ENCODE data around the gene PRDM16. TPM values are rescaled to one million over a fixed set of nuclear protein-coding genes. Genes with fewer than 3 reads are reported as not detected.

PRDM16 gene
- total RNA-seq, 1 experiment from 2014 or later: not detected

DNA sequence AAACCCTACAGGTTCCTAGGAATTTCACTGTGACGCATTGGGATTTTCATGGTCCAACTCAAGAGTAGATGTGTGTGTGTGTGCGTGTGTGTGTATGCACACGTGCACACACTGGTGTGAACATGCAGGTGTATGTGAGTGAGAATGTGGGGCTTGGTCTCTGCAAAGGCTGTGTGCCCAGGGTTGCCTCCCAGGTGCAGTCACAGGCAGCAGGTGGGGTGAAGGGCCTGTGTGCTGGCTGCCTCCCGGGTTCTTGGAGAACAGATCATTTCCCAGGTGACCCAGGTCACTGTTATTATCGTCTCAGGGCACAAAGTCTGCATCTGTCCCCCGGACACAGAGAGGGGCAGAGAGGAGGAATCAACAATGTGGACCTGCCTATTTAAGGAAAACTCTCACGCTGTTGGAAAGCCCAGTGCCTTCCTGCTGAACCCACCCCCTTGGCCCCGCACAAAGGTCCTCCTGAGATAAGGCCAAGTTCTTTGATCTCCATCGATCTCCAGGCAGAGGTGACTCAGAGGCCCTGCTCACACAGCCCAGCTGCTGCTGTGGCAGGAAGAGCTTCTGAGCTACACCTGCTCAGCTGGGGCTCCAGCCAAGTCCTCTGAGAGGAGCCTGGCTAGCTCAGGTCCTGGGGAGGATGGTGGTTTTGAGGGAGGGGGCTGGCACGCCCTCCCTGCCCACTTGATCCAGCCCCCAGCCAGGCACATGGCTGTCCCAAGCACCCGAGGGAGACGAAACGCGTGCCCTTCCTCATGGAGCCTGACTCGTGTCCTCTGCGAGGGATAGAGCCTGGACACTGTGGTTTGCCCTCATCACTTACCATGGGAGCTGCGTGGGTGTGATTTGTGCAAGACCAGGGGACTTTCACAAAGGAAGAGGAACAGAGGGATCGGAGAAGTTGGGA, 251.5 kb downstream of the PRDM16 start:
- peak; percentile 25 for DNase-seq (ENCODE audit: low read depth)

DNA sequence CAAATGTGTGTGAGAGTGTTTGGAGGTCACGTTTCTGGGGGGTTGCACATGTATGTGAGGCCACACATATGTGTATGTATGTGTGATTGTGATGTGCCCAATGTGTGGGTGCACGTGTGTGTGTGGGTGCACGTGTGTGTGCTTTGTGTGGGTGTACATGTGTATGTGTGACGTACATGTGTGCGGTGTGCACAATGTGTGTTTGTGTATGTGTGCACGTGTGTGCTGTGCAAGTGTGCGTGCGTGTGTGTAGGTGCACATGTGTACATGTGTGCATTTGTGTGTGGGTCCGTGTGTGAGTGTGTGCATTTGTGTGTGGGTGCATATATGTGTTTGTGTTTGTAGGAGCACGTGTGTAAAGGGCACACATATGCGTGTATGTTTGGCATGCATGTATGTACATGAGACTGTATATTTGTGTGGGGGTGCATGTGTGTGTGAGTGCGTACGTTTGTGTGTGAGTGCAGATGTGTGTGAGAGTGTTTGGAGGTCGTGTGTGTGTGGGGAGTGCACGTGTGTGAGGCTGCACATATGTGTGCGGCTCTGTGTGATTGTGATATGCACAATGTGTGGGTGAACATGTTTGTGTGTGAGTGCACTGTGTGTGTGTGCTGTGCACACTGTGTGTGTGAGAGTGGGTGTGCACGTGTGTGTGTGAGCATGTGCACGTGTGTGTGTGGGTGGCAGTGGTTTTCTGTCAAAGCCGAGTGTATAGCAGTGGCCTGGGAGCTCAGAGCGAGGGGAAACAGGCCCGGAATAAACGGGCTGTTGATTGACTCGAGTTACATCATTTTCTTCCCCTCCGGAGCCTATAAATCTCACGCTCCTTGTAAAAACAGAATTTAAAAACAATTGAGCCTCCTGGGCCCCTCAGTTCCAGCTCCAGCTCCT, 252.8 kb downstream of the PRDM16 start:
- DNase-seq (ENCODE audit: low read depth): no peak

- no peak for DNase-seq (ENCODE audit: low read depth)
Measured at GRCh38 chr1:3322450-3323020, 253.5 kb downstream of the PRDM16 start.

- no peak for DNase-seq (ENCODE audit: low read depth)
Measured at GRCh38 chr1:3323021-3323795, 254.2 kb downstream of the PRDM16 start.

GRCh38 chr1:3323796-3324703, 255.0 kb downstream of the PRDM16 start:
- DNase-seq (ENCODE audit: low read depth): no peak

DNA sequence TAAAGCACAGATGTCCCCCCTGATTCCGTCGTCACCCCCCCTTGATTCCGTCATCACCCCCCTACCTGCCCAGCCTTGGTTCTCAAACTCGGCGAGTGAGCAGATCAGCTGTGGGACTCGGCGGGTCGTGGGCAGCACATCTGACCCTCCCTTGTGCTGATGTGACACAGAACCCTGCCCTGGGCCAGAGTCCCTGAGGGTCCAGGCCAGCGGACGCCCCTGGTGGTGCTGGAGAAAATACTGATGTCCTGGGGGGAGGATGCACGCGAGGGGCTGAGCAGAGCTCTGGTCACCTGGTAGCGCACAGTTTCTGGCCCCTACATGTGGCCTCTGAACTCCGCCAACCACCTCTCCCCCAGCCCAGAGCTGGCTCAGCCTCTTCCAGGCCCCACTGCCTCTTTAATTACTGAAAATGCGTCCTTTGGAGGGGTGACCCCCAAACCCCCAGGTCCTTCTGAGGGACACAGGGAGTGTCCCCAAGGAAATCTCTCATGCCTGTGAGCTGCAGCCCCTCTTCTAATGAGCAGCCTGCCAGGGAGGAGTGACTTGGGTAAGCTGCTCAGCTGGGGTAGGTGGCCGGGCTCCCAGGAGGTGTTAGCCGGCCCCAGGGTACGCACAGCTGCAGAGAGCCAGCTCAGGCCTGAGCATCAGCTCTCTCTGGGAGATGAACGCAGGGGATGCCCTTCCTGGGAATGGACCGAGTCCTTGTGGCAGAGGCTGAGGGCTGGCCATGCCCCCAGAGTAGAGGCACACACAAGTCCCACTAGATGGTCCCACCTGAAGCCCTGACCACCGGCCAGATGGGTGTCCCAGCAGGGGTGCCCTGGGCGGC, 255.9 kb downstream of the PRDM16 start:
- no peak for DNase-seq (ENCODE audit: low read depth)

DNA sequence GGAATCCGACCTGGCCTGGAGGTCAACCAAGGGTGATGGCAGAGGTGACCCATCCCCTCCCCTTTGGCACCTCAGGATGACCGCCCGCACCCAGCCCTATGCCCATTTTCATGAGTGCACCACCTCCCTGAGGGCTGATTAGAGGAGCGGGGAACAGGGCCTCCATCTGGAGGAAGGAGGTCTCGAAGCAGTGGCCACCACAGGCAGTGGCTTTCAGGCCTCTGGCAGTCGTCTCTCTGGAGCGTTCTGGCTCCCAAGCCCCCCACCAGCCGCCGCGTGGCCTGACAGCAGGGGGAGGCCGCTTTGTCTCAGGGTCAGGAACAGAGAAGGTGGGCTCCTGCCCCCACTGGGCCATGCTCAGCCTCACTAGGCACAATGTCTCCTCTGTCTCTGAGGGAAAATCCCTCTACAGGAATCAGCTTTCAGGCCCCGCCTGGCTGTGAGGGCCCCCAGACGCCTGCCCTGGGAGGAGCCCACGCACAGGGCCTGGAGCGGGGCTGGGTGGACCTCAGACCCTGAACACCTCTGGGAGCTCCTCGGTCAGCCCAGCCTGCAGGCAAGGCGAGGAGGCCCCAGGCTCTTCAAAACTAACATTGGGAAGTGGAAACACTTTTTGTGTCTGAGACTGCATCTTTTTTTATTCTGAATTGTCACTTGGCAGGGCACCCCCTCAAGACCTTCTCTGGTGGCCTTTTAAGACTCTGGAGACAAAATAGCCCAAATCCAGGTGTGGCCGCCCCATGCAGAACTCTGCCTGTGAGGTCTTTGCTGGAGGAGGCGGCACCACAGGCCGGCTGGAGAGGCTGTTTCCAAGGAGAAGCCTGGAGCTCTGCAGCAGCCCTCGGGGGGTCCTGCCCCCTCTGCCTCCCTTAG, 257.7 kb downstream of the PRDM16 start:
- DNase-seq (ENCODE audit: low read depth): no peak

DNA sequence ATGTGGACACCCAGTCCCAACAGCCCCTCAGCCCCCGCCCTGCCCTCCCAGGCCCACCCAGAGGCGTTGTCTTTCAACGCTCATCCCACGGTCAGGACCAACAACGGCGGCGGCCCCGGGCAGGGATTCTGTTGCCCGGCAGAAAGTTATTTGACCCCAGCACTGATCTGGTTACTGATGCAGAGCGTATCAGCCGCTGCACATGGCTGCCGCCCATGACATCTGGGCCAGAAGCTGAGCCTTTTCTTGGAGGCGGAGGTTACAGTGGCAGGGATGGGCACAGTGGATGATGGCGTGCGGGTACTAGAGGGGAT, 258.3 kb downstream of the PRDM16 start:
- DNase-seq (ENCODE audit: low read depth): no peak

- DNase-seq (ENCODE audit: low read depth): no peak
Measured at GRCh38 chr1:3327936-3328590, 259.1 kb downstream of the PRDM16 start.

GRCh38 chr1:3329640-3330281, 260.8 kb downstream of the PRDM16 start:
- DNase-seq (ENCODE audit: low read depth): no peak

GRCh38 chr1:3330771-3331245, 261.8 kb downstream of the PRDM16 start:
- no peak for DNase-seq (ENCODE audit: low read depth)

- DNase-seq (ENCODE audit: low read depth): no peak
Measured at GRCh38 chr1:3331564-3331963, 262.6 kb downstream of the PRDM16 start.

DNA sequence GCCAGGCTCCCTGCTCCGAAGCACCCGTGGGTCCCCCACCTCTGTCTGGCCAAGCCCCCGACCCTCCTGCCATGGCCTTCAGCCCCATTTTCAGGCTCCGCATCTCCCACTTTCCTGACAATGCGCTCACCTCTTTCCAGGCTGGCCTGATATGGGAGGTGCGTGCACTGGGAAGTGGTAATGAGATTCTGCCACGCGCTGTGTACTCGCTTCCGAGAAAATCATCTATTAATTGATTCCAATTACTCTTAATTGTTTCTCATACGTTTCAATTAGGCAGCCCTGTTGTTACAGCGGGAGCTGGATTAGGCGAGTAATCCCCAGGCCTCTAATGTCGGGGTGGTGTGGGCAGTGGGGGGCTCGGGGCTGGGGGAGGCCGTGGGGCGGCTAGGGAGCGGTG, 263.0 kb downstream of the PRDM16 start:
- DNase-seq (ENCODE audit: low read depth): no peak

GRCh38 chr1:3332662-3333061, 263.7 kb downstream of the PRDM16 start:
- DNase-seq (ENCODE audit: low read depth): no peak

GRCh38 chr1:3333903-3334302, 264.9 kb downstream of the PRDM16 start:
- no peak for DNase-seq (ENCODE audit: low read depth)

DNA sequence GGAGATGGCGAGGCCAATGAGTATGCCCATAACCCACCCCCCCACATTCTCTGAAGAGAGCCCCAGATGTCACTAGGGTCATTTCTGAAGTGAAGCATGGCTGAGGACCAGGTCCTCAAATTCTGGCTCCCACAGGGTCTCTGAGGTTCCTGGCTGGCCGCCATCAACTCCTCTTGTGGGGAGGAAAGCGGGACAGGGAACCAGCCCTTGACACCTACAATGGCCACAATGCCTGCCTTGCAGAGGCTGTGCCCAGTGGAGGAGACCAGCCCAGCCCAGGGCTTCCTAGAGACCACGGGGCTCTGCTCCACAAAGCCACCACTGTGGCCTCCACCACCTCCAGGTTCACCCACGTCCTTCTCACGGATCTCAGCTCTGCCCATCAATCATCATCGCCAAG, 265.4 kb downstream of the PRDM16 start:
- no peak for DNase-seq (ENCODE audit: low read depth)
